Mammary epithelial cell (primary cell): ENCODE measurements around the gene MTPN.

Source experiments
- EZH2 ChIP-seq: IDR thresholded peaks from 2 replicates; pipeline ENCODE4 v1.6.1; 2012; ENCODE audit warnings: low read length, inconsistent platforms, borderline replicate concordance
- TF ChIP-seq, protein P1 (sequence below), 2 donors: IDR thresholded peaks in 1 of 2; conservative IDR thresholded peaks in 1 of 2; 2 replicates each; pipeline ENCODE4 v1.5.1; 2011 to 2012; ENCODE audit warnings: inconsistent platforms in 2 of 2, low read length in 2 of 2, mild to moderate bottlenecking in 2 of 2, control low read depth in 1 of 2, low read depth in 1 of 2; ENCODE audit not compliant: insufficient read depth in 1 of 2; ENCODE audit errors: extremely low read depth in 1 of 2

- TF ChIP-seq, protein P1, sequence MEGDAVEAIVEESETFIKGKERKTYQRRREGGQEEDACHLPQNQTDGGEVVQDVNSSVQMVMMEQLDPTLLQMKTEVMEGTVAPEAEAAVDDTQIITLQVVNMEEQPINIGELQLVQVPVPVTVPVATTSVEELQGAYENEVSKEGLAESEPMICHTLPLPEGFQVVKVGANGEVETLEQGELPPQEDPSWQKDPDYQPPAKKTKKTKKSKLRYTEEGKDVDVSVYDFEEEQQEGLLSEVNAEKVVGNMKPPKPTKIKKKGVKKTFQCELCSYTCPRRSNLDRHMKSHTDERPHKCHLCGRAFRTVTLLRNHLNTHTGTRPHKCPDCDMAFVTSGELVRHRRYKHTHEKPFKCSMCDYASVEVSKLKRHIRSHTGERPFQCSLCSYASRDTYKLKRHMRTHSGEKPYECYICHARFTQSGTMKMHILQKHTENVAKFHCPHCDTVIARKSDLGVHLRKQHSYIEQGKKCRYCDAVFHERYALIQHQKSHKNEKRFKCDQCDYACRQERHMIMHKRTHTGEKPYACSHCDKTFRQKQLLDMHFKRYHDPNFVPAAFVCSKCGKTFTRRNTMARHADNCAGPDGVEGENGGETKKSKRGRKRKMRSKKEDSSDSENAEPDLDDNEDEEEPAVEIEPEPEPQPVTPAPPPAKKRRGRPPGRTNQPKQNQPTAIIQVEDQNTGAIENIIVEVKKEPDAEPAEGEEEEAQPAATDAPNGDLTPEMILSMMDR (conservative IDR thresholded peaks at IDR 0.05 in 1 of 2, IDR thresholded peaks at IDR 0.05 in 1 of 2; ENCODE audit: extremely low read depth in 1 of 2, insufficient read depth in 1 of 2, low read depth in 1 of 2, low read length in 2 of 2), result no peak
- TF ChIP-seq EZH2, result no peak
Observed at GRCh38 chr7:135962802-135963201, 14.4 kb downstream of the MTPN start.
